Fibroblast of villous mesenchyme (primary cell): ENCODE results near the gene SRPK2. TPM values are rescaled to one million over a fixed set of nuclear protein-coding genes. Genes with fewer than 3 reads are reported as not detected.

Source experiments
- DNase-seq: peaks from one replicate; pipeline ENCODE4 v3.0.0-alpha.2; 2010; ENCODE audit warnings: low read depth
- H3K4me3 ChIP-seq: 2 replicates; pipeline ENCODE4 v1.5.1; 2011; ENCODE audit warnings: low read depth, mild to moderate bottlenecking, low read length
- total RNA-seq: library from RNA; depleted of rRNA; stranded (reverse); fragments of >200 nt; gene quantifications from 2 replicates; pipeline ENCODE4 v1.2.3, GENCODE V29; 2012
- TF ChIP-seq, protein P1 (sequence below): IDR thresholded peaks from 2 replicates; pipeline ENCODE4 v1.5.1; 2012; ENCODE audit warnings: low read depth, mild to moderate bottlenecking, low read length; ENCODE audit not compliant: insufficient read depth

SRPK2 gene
- total RNA-seq, 1 donor: 60.9 TPM

GRCh38 chr7:105178177-105178576 lies 210.5 kb downstream of the SRPK2 start:
- no peak overlapping the region for H3K4me3 ChIP-seq
- DNase-seq: no peak
- TF ChIP-seq, protein P1, sequence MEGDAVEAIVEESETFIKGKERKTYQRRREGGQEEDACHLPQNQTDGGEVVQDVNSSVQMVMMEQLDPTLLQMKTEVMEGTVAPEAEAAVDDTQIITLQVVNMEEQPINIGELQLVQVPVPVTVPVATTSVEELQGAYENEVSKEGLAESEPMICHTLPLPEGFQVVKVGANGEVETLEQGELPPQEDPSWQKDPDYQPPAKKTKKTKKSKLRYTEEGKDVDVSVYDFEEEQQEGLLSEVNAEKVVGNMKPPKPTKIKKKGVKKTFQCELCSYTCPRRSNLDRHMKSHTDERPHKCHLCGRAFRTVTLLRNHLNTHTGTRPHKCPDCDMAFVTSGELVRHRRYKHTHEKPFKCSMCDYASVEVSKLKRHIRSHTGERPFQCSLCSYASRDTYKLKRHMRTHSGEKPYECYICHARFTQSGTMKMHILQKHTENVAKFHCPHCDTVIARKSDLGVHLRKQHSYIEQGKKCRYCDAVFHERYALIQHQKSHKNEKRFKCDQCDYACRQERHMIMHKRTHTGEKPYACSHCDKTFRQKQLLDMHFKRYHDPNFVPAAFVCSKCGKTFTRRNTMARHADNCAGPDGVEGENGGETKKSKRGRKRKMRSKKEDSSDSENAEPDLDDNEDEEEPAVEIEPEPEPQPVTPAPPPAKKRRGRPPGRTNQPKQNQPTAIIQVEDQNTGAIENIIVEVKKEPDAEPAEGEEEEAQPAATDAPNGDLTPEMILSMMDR: no peak

DNA sequence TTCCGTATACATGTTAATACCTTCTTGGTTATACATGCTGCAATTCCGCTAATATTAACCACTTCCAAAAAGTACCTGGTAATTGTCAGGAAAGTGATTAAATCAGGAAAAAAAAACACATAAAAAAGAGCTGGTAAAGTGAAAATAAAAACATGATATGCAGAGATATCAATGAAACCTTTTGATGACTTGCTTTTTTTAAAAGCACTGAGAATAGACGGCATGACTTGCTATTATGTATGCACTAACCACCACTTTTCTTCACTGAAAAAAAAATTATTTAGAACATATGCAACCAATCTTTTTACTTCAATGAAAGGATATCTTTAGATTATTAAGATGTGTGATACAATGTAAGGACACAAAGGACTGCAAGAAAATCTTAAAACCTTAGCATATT lies 211.7 kb downstream of the SRPK2 start:
- TF ChIP-seq, protein P1: no peak
- no peak for DNase-seq
- H3K4me3 ChIP-seq: no peak overlapping the region

- TF ChIP-seq, protein P1: no peak
- no peak for DNase-seq
- no peak overlapping the region for H3K4me3 ChIP-seq
These were observed 215.1 kb downstream of the SRPK2 start for GRCh38 chr7:105173586-105173985.

DNA sequence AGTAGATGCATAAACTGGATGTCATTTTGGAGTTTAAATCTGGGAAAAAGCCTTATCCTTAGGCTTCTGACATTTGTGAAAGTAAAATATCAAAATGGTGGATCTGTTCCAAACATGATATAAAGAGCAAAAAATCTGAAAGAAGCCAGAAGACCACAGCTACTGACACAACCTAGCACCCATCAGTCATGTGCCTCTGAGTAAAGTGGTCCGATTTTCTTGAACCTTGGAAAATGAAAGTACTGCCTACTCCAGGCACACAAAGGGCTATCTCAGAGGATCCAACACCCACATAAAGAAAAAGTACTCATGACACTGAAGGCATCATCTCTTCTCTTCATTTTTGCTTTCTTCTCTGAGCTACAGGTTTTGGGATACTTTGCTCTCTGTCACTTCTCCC lies 224.0 kb downstream of the SRPK2 start:
- no peak overlapping the region for H3K4me3 ChIP-seq
- TF ChIP-seq, protein P1: no peak

DNA sequence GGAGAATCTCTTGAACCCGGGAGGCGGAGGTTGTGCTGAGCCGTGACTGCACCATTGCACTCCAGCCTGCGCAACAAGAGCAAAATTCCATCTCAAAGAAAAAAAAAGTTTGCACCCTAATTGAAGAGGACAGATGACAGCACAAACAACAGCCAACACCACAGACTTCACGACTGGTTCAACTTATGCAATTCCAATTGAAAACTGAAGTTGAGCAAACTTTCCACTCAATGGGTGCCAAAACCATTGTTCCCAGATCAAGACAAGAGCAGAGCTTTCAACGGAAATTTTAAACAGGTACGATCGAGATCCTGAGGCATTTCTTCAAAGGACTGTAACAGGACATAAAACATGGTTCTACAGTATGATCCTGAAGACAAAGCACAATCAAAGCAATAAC lies 225.0 kb downstream of the SRPK2 start:
- no peak for DNase-seq
- H3K4me3 ChIP-seq: no peak overlapping the region
- TF ChIP-seq, protein P1: no peak

More for the DNA sequence above, 224.0 kb downstream of the SRPK2 start:
- no peak for DNase-seq

DNA sequence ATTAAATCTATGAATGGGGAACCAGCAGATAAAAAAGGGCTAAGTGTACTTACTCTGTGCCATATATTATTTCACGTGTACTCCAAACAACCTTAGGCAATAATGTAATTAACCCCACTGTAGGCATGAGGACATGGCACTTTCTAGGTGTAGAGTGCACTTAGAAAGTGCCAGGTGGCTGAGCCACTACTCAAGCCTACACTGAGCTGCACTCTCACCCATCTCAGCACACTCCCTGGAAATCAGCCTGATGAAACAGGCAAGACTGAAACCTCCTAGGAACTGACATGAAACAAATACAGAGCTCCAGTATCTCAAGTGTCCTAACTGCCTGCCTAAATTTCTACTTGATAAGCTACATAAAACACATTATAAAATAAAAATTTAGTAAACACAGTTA lies 227.4 kb downstream of the SRPK2 start:
- H3K4me3 ChIP-seq: no peak overlapping the region
- DNase-seq: no peak
- TF ChIP-seq, protein P1: no peak

GRCh38 chr7:105157278-105157677 lies 231.4 kb downstream of the SRPK2 start:
- H3K4me3 ChIP-seq: no peak overlapping the region
- no peak for DNase-seq
- TF ChIP-seq, protein P1: no peak
